Endothelial cell of umbilical vein (primary cell): ENCODE data around the gene GSTM3. TPM values are rescaled to one million over a fixed set of nuclear protein-coding genes. Genes with fewer than 3 reads are reported as not detected.

ENCODE experiments used
- BruUV-seq: library from RNA; stranded (reverse); fragments of 400-500 nt; replicated peaks from 2 replicates; lab custom pipeline; 2021; lab: Mats Ljungman, UMichigan
- CTCF ChIA-PET: fragments of 300-600, 350-600 bp; sonication (Branson Sonifier 250); formaldehyde crosslinking; loops from one replicate; lab custom pipeline; 2021; ENCODE audit warnings: antibody characterized with exemption, inconsistent platforms; lab: Charles Lee
- POLR2A ChIA-PET: fragments of 300-600, 350-600 bp; sonication (Branson Sonifier 250); formaldehyde crosslinking; loops from one replicate; lab custom pipeline; 2021; ENCODE audit warnings: antibody characterized with exemption, inconsistent platforms; lab: Charles Lee
- DNase-seq: peaks from one replicate; pipeline ENCODE4 v3.0.0-alpha.2; 2011; ENCODE audit warnings: low read depth, low spot score
- FAIRE-seq: peaks from 2 replicates; lab custom pipeline; 2011; peaks lifted over from hg19 to GRCh38; lab: Jason Lieb, UNC
- H2AFZ ChIP-seq: 2 replicates; pipeline ENCODE4 v1.6.0; 2012; ENCODE audit warnings: low read depth, low read length, control low read depth, inconsistent platforms
- H3K27ac ChIP-seq: 2 replicates; pipeline ENCODE4 v1.5.1; 2011; ENCODE audit warnings: low read depth, mild to moderate bottlenecking, control low read depth, low read length, moderate library complexity; ENCODE audit not compliant: insufficient read depth
- H3K27me3 ChIP-seq, 2 experiments: 2 replicates each; pipeline versions ENCODE4 v1.6.0 to v1.6.1; 2011; ENCODE audit warnings: low read length in 2 of 2, mixed read lengths in 1 of 2; ENCODE audit not compliant: control insufficient read depth in 2 of 2, insufficient read depth in 2 of 2
- H3K36me3 ChIP-seq, 2 experiments: 2 replicates in 1 of 2; 3 replicates in 1 of 2; pipeline ENCODE4 v1.5.1; 2011; ENCODE audit warnings: low read length in 2 of 2, mild to moderate bottlenecking in 1 of 2, moderate library complexity in 1 of 2; ENCODE audit not compliant: control insufficient read depth in 2 of 2, insufficient read depth in 2 of 2; ENCODE audit errors: extremely low read depth in 1 of 2
- H3K4me1 ChIP-seq: 3 replicates; pipeline ENCODE4 v1.5.1; 2011; ENCODE audit warnings: mild to moderate bottlenecking, low read length; ENCODE audit not compliant: control insufficient read depth, insufficient read depth; ENCODE audit errors: extremely low read depth
- H3K4me2 ChIP-seq: 2 replicates; pipeline ENCODE4 v1.6.1; 2011; ENCODE audit warnings: low read length, control low read depth, mixed read lengths; ENCODE audit not compliant: insufficient read depth
- H3K4me3 ChIP-seq, 3 experiments: fragments of 200-600 bp in 1 of 3; sonication (generic), shearing (Covaris generic) in 1 of 3; replicated peaks in 1 of 3; 2 replicates each; pipeline ENCODE4 v1.5.1; 2011 to 2016; ENCODE audit warnings: control low read depth in 3 of 3, low read length in 3 of 3, mild to moderate bottlenecking in 2 of 3, inconsistent platforms in 1 of 3, low read depth in 1 of 3, moderate library complexity in 1 of 3; ENCODE audit not compliant: insufficient read depth in 1 of 3
- H3K79me2 ChIP-seq: 2 replicates; pipeline ENCODE4 v1.6.0; 2012; ENCODE audit warnings: low read length, inconsistent platforms; ENCODE audit not compliant: control insufficient read depth, insufficient read depth
- H3K9ac ChIP-seq: replicated peaks from 2 replicates; pipeline ENCODE3; 2011; ENCODE audit warnings: low read length, control low read depth; ENCODE audit not compliant: insufficient read depth; ENCODE audit errors: extremely low read depth
- H3K9me1 ChIP-seq: replicated peaks from 3 replicates; pipeline ENCODE4 v1.6.0; 2011; ENCODE audit warnings: mild to moderate bottlenecking, low read length; ENCODE audit not compliant: control insufficient read depth, insufficient read depth; ENCODE audit errors: extremely low read depth
- H3K9me3 ChIP-seq: replicated peaks from 2 replicates; pipeline ENCODE4 v1.5.1; 2012; ENCODE audit warnings: low read length, inconsistent platforms; ENCODE audit not compliant: control insufficient read depth, insufficient read depth
- H4K20me1 ChIP-seq: replicated peaks from 2 replicates; pipeline ENCODE3; 2011; ENCODE audit warnings: mild to moderate bottlenecking, low read length; ENCODE audit not compliant: control insufficient read depth, insufficient read depth; ENCODE audit errors: extremely low read depth
- GATA2 ChIP-seq: IDR thresholded peaks from 2 replicates; pipeline ENCODE4 v1.7.0; 2011; ENCODE audit warnings: low read depth, mild to moderate bottlenecking, moderate library complexity, mixed read lengths, low read length; ENCODE audit not compliant: insufficient read length, insufficient read depth
- dilution Hi-C: fragments of 300-500 bp; cut with MboI; formaldehyde crosslinking; loops from one replicate; pipeline ENCODE4 v1.15.0; 2019; ENCODE audit warnings: low sequenced_read_pairs; ENCODE audit not compliant: extremely low pct_ligation_motif_present
- intact Hi-C: fragments of 100-400 bp; cut with micrococcal nuclease; formaldehyde crosslinking; loops from one replicate; pipeline ENCODE4 v1.10.0; 2022
- polyA plus RNA-seq, 4 experiments: library from polyadenylated mRNA; depleted of rRNA in 3 of 4; stranded (reverse) in 3 of 4; unstranded in 1 of 4; fragments of >200 nt; gene quantifications; 2 replicates each; pipeline versions ENCODE4 v1.2.1 to v1.2.3, GENCODE V29; 2011 to 2012; ENCODE audit warnings: missing spikeins in 1 of 4
- total RNA-seq: library from RNA; stranded (reverse); gene quantifications from 2 replicates; pipeline ENCODE4 v1.2.3, GENCODE V29; 2021
- TF ChIP-seq, protein P1 (sequence below): IDR thresholded peaks from 2 replicates; pipeline ENCODE4 v1.6.1; 2011; ENCODE audit not compliant: insufficient read depth, insufficient read length
- TF ChIP-seq, protein P2 (sequence below), 2 donors: IDR thresholded peaks; 1 replicate in 1 of 2; 2 replicates in 1 of 2; pipeline ENCODE4 v1.5.1; 2011; ENCODE audit warnings: low read length in 2 of 2, mild to moderate bottlenecking in 2 of 2, moderate library complexity in 2 of 2, control low read depth in 1 of 2, inconsistent platforms in 1 of 2, low read depth in 1 of 2; ENCODE audit not compliant: insufficient read depth in 1 of 2; ENCODE audit errors: extremely low read depth in 1 of 2

GSTM3 gene
- total and polyA plus RNA-seq, 2 donors (not counting 3 experiments of a cell fraction or from before 2014, with no cell fraction given) = 27.9 to 52.0 TPM

DNA sequence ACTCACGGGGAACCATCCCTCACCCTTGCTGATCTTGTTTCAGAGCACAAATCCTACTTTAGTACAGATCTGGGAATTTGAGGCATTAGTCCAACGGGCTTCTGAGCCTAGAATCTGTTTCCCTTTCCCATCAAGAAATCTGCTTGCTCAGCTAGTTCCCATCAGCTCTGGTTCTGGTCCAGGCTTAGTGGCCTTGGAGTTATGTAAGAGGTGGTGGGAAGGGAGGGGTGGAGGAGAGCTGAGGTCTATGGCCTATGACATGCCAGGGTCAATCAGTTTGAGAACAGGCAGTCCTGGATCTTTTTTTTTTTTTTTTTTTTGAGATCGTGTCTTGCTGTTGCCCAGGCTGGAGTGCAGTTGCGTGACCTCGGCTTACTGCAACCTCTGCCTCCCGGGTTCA lies 49.1 kb downstream of the GSTM3 start:
- dilution Hi-C loops (no loop called here), intact Hi-C loops (no loop called here)
- Histone ChIP-seq H2AFZ (no peak overlapping the region), H3K9me3 (no peaks in the 10 kb centered on the region), H3K9ac (no peak overlapping the region), H3K36me3 (no peaks in the 10 kb centered on the region), H3K4me3 (no peak overlapping the region), H3K79me2 (no peaks in the 10 kb centered on the region), H3K4me1 (no peaks in the 10 kb centered on the region), H3K27ac (no peak overlapping the region), H3K27me3 (no peaks in the 10 kb centered on the region), H3K4me2 (no peak overlapping the region), H3K9me1 (no peaks in the 10 kb centered on the region), H4K20me1 (no peaks in the 10 kb centered on the region)
- POLR2A ChIA-PET = no interaction called here
- TF ChIP-seq, protein P1, sequence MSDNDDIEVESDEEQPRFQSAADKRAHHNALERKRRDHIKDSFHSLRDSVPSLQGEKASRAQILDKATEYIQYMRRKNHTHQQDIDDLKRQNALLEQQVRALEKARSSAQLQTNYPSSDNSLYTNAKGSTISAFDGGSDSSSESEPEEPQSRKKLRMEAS = no peak
- TF ChIP-seq, protein P2, sequence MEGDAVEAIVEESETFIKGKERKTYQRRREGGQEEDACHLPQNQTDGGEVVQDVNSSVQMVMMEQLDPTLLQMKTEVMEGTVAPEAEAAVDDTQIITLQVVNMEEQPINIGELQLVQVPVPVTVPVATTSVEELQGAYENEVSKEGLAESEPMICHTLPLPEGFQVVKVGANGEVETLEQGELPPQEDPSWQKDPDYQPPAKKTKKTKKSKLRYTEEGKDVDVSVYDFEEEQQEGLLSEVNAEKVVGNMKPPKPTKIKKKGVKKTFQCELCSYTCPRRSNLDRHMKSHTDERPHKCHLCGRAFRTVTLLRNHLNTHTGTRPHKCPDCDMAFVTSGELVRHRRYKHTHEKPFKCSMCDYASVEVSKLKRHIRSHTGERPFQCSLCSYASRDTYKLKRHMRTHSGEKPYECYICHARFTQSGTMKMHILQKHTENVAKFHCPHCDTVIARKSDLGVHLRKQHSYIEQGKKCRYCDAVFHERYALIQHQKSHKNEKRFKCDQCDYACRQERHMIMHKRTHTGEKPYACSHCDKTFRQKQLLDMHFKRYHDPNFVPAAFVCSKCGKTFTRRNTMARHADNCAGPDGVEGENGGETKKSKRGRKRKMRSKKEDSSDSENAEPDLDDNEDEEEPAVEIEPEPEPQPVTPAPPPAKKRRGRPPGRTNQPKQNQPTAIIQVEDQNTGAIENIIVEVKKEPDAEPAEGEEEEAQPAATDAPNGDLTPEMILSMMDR (IDR thresholded peaks at IDR 0.05; ENCODE audit: extremely low read depth in 1 of 2, insufficient read depth in 1 of 2, low read depth in 1 of 2, low read length in 2 of 2) = no peak
- FAIRE-seq = no peak
- CTCF ChIA-PET = no interaction called here
- no TSS peak for BruUV-seq
- no peak for DNase-seq

DNA sequence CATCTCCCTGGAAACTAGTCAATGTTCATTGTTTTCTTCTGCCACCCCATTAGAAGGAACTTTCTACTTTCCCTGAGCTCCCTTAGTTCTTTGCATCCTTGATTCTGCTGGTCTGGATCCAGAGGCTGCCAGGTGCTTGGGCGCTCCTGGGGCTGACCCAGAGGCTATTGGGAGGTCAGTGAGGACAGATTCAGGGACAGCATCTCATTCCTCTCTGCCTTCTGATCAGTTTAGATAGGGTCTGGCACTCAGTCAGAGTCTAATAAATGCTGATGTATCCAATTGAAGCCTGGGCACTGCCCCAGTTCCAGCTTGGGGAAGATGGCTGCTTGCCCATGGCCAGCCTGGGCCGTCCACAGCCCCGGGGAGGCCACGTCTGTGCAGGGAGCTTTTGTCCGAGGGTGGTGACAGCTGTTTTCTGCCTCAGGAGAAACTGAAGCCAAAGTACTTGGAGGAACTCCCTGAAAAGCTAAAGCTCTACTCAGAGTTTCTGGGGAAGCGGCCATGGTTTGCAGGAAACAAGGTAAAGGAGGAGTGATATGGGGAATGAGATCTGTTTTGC lies 50.9 kb downstream of the GSTM3 start:
- CTCF ChIA-PET = interaction anchor here (1.0 to 3.2 kb wide), 3 partner anchors 50 to 199 kb away, joined by 3 to 45 read pairs (median 9); no protein-coding TSS in a partner anchor
- intact Hi-C loops = no loop called here

More for the DNA sequence above, 50.9 kb downstream of the GSTM3 start:
- DNase-seq (no peak), FAIRE-seq (no peak)
- H2AFZ ChIP-seq = no peak overlapping the region
- no peaks in the 10 kb centered on the region for H3K27me3 ChIP-seq
- no peaks in the 10 kb centered on the region for H3K79me2 ChIP-seq
- POLR2A ChIA-PET = no interaction called here
- TF ChIP-seq GATA2 = no peak
- no peaks in the 10 kb centered on the region for H3K9me3 ChIP-seq
- no peak overlapping the region for H3K4me2 ChIP-seq
- H3K4me1 ChIP-seq = no peaks in the 10 kb centered on the region
- dilution Hi-C loops = no loop called here
- H3K9me1 ChIP-seq = no peaks in the 10 kb centered on the region
- BruUV-seq = no TSS peak
- H3K4me3 ChIP-seq = no peak overlapping the region
- no peaks in the 10 kb centered on the region for H4K20me1 ChIP-seq
- no peak overlapping the region for H3K27ac ChIP-seq
- H3K36me3 ChIP-seq = no peaks in the 10 kb centered on the region
- no peak overlapping the region for H3K9ac ChIP-seq
